SK-N-SH treated with all-trans-retinoic acid at 6 μM for 48 hours (cell line): ENCODE results near the gene PURB.

Experiments
- ATAC-seq: fragments of 200-7000 bp; cut with Tn5 transposase; 3 replicates; pipeline ENCODE4 v1.9.1; 2020; ENCODE audit warnings: mild to moderate bottlenecking, moderate library complexity
- ARNTL ChIP-seq: fragments of 450-650 bp; formaldehyde crosslinking; IDR thresholded peaks from 2 replicates; pipeline ENCODE4 v1.5.0; 2020; ENCODE audit warnings: low read depth, mild to moderate bottlenecking, moderate library complexity, borderline replicate concordance
- BACH2 ChIP-seq: fragments of 250-450 bp; sonication (Bioruptor Pico); IDR thresholded peaks from 2 replicates; pipeline ENCODE4 v1.9.0; 2021; ENCODE audit warnings: mild to moderate bottlenecking, borderline replicate concordance
- CSDC2 ChIP-seq: fragments of 250-450 bp; sonication (Bioruptor Pico); IDR thresholded peaks from 2 replicates; pipeline ENCODE4 v1.5.0; 2020; ENCODE audit warnings: mild to moderate bottlenecking, moderate library complexity
- CSRNP3 ChIP-seq: fragments of 250-450 bp; sonication (Bioruptor Pico); IDR thresholded peaks from 2 replicates; pipeline ENCODE4 v1.5.1; 2021; ENCODE audit warnings: mild to moderate bottlenecking, moderate library complexity
- ESRRG ChIP-seq: fragments of 250-450 bp; sonication (Bioruptor Pico); IDR thresholded peaks from 2 replicates; pipeline ENCODE4 v1.6.1; 2021; ENCODE audit warnings: mild to moderate bottlenecking
- GLIS3 ChIP-seq: fragments of 250-450 bp; sonication (Bioruptor Pico); IDR thresholded peaks from 2 replicates; pipeline ENCODE4 v1.5.0; 2020; ENCODE audit warnings: mild to moderate bottlenecking, moderate library complexity
- ISL1 ChIP-seq: fragments of 250-450 bp; sonication (Bioruptor Pico); IDR thresholded peaks from 2 replicates; pipeline ENCODE4 v2.1.2; 2022; ENCODE audit warnings: mild to moderate bottlenecking, moderate library complexity
- OSR1 ChIP-seq: fragments of 250-450 bp; sonication (Bioruptor Pico); IDR thresholded peaks from 2 replicates; pipeline ENCODE4 v1.8.0; 2022; ENCODE audit warnings: moderate library complexity, mild to moderate bottlenecking, inconsistent platforms
- PATZ1 ChIP-seq: fragments of 250-450 bp; sonication (Bioruptor Pico); IDR thresholded peaks from 2 replicates; pipeline ENCODE4 v1.8.0; 2020; ENCODE audit warnings: mild to moderate bottlenecking, moderate library complexity, borderline replicate concordance
- PPARA ChIP-seq: fragments of 250-450 bp; sonication (Bioruptor Pico); IDR thresholded peaks from 2 replicates; pipeline ENCODE4 v1.5.0; 2020; ENCODE audit warnings: mild to moderate bottlenecking, borderline replicate concordance
- SNAI2 ChIP-seq: fragments of 250-450 bp; sonication (Bioruptor Pico); IDR thresholded peaks from 2 replicates; pipeline ENCODE4 v1.5.0; 2020; ENCODE audit warnings: mild to moderate bottlenecking, moderate library complexity
- TCF4 ChIP-seq: fragments of 250-450 bp; sonication (Bioruptor Pico); IDR thresholded peaks from 2 replicates; pipeline ENCODE4 v1.8.0; 2021; ENCODE audit warnings: mild to moderate bottlenecking, moderate library complexity, borderline replicate concordance
- TOX ChIP-seq: fragments of 250-450 bp; sonication (Bioruptor Pico); IDR thresholded peaks from 2 replicates; pipeline ENCODE4 v1.8.0; 2021; ENCODE audit warnings: mild to moderate bottlenecking, moderate library complexity, borderline replicate concordance
- TSHZ2 ChIP-seq: fragments of 250-450 bp; sonication (Bioruptor Pico); IDR thresholded peaks from 2 replicates; pipeline ENCODE4 v1.5.0; 2020; ENCODE audit warnings: mild to moderate bottlenecking, moderate library complexity
- ZC3H10 ChIP-seq: fragments of 250-450 bp; sonication (Bioruptor Pico); IDR thresholded peaks from 2 replicates; pipeline ENCODE4 v1.5.1; 2021; ENCODE audit warnings: mild to moderate bottlenecking, moderate library complexity
- ZFP3 ChIP-seq: fragments of 250-450 bp; sonication (Bioruptor Pico); IDR thresholded peaks from 2 replicates; pipeline ENCODE4 v1.5.0; 2020; ENCODE audit warnings: mild to moderate bottlenecking, moderate library complexity
- ZNF565 ChIP-seq: fragments of 450-650 bp; formaldehyde crosslinking; conservative IDR thresholded peaks from 2 replicates; pipeline ENCODE4 v1.5.0; 2020; ENCODE audit warnings: low read depth, mild to moderate bottlenecking, moderate library complexity
- ZNF70 ChIP-seq: fragments of 450-650 bp; formaldehyde crosslinking; IDR thresholded peaks from 2 replicates; pipeline ENCODE4 v1.5.0; 2020; ENCODE audit warnings: mild to moderate bottlenecking, moderate library complexity
- ZNF8 ChIP-seq: fragments of 450-650 bp; formaldehyde crosslinking; IDR thresholded peaks from 2 replicates; pipeline ENCODE4 v1.5.0; 2020; ENCODE audit warnings: mild to moderate bottlenecking, moderate library complexity

The PURB gene

GRCh38 chr7:44884621-44885393 lies 523 bp downstream of the PURB start:
- ATAC-seq = peak; percentile 20

GRCh38 chr7:44883961-44884620 lies 1.2 kb downstream of the PURB start:
- no peak for ATAC-seq
- no peak for TF ChIP-seq TSHZ2
- TF ChIP-seq BACH2 = no peak
- TF ChIP-seq PPARA (CRISPR knock-in tag) = no peak

More at GRCh38 chr7:44884621-44885393, 523 bp downstream of the PURB start:
- TF ChIP-seq ZNF70 (no peak), ZC3H10 (CRISPR knock-in tag) (no peak), SNAI2 (CRISPR knock-in tag) (no peak), ESRRG (CRISPR knock-in tag) (no peak), PATZ1 (CRISPR knock-in tag) (0 out of 2 replicates have a peak, but pooled peaks have one; percentile 14), TCF4 (CRISPR knock-in tag) (no peak), CSRNP3 (no peak)

- TF ChIP-seq ISL1 (CRISPR knock-in tag) = no peak
- TF ChIP-seq CSRNP3 = no peak
- no peak for ATAC-seq
Observed at GRCh38 chr7:44882899-44883298, 2.4 kb downstream of the PURB start.

- ATAC-seq = peak; percentile 63
- TF ChIP-seq ZFP3 (CRISPR knock-in tag) = no peak
- TF ChIP-seq OSR1 (CRISPR knock-in tag) = no peak
- no peak for TF ChIP-seq ZNF565 (CRISPR knock-in tag)
- TF ChIP-seq CSDC2 = no peak
- no peak for TF ChIP-seq ZC3H10 (CRISPR knock-in tag)
- no peak for TF ChIP-seq ZNF8 (CRISPR knock-in tag)
- TF ChIP-seq GLIS3 (CRISPR knock-in tag) = no peak
- no peak for TF ChIP-seq PATZ1 (CRISPR knock-in tag)
- TF ChIP-seq TSHZ2 = no peak
- no peak for TF ChIP-seq ZNF70
- no peak for TF ChIP-seq TOX (CRISPR knock-in tag)
- no peak for TF ChIP-seq ISL1 (CRISPR knock-in tag)
- TF ChIP-seq PPARA (CRISPR knock-in tag) = no peak
- TF ChIP-seq BACH2 = no peak
- TF ChIP-seq ARNTL (CRISPR knock-in tag) = no peak
- no peak for TF ChIP-seq TCF4 (CRISPR knock-in tag)
- TF ChIP-seq SNAI2 (CRISPR knock-in tag) = no peak
Observed at GRCh38 chr7:44881610-44882009, 3.7 kb downstream of the PURB start.
